ENCODE measurements around the gene HERC3. TPM values are rescaled to one million over a fixed set of nuclear protein-coding genes. Genes with fewer than 3 reads are reported as not detected.

Gene HERC3
- total and polyA plus RNA-seq, 2 of the 13 experiments (the other 11 are each of a cell fraction or from before 2014, with no cell fraction given), result 3.8 to 6.2 TPM

DNA sequence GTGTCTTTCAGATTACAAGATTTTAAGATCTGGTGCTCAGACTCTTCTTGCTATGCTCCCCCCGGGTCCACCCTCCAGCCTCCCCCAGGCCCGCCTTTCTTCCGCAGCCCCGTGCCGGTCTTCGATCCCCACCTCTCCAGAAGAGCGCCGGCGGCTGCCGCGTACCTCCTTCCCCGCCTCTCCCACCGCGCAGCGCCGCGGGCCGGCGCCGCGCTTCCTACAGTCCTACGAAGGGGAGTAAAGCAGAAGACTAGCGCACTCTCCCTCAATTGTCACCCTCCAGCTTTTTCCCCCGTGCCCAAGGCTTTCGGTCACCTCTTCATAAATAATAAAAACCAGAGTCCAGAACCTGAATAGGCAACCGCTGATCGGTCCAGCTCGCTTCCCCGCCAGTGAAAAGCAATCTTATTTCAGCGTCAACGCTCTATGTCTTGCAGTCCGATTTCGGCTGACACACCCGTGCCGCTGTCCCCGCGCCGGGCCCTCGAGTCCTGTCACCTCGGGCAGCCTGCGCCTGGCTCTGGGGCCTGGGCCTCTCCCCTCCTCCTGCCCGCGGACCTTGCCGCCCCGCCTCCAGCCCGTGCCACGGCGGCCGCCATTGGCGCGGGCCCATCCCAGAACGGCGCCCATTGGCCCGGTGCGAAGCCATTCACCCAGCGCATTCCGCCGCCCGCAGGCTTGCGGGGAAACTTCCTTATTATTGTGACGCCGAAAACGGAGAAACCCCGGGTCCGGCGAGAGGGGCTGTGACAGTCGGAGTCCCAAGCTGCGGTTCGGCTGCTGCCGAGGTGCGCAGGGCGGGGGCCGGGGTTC lies at the start of gene HERC3 (continued):
- TF ChIP-seq, protein P1, sequence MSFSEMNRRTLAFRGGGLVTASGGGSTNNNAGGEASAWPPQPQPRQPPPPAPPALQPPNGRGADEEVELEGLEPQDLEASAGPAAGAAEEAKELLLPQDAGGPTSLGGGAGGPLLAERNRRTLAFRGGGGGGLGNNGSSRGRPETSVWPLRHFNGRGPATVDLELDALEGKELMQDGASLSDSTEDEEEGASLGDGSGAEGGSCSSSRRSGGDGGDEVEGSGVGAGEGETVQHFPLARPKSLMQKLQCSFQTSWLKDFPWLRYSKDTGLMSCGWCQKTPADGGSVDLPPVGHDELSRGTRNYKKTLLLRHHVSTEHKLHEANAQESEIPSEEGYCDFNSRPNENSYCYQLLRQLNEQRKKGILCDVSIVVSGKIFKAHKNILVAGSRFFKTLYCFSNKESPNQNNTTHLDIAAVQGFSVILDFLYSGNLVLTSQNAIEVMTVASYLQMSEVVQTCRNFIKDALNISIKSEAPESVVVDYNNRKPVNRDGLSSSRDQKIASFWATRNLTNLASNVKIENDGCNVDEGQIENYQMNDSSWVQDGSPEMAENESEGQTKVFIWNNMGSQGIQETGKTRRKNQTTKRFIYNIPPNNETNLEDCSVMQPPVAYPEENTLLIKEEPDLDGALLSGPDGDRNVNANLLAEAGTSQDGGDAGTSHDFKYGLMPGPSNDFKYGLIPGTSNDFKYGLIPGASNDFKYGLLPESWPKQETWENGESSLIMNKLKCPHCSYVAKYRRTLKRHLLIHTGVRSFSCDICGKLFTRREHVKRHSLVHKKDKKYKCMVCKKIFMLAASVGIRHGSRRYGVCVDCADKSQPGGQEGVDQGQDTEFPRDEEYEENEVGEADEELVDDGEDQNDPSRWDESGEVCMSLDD (CRISPR knock-in tag; IDR thresholded peaks at IDR 0.05; ENCODE audit: borderline replicate concordance), result peak; percentile 25; the same call in 1 of the 2 replicates
- TF ChIP-seq HOXA9 (CRISPR knock-in tag; IDR thresholded peaks at IDR 0.05; ENCODE audit: borderline replicate concordance), result no peak
- TF ChIP-seq ZNF552 (CRISPR knock-in tag; IDR thresholded peaks at IDR 0.05; ENCODE audit: borderline replicate concordance), result no peak
- TF ChIP-seq, protein P2, sequence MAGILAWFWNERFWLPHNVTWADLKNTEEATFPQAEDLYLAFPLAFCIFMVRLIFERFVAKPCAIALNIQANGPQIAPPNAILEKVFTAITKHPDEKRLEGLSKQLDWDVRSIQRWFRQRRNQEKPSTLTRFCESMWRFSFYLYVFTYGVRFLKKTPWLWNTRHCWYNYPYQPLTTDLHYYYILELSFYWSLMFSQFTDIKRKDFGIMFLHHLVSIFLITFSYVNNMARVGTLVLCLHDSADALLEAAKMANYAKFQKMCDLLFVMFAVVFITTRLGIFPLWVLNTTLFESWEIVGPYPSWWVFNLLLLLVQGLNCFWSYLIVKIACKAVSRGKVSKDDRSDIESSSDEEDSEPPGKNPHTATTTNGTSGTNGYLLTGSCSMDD (CRISPR knock-in tag; IDR thresholded peaks at IDR 0.05), result no peak
- no peak for TF ChIP-seq ZNF619 (CRISPR knock-in tag; IDR thresholded peaks at IDR 0.05)
- TF ChIP-seq ZSCAN21 (CRISPR knock-in tag; IDR thresholded peaks at IDR 0.05; ENCODE audit: borderline replicate concordance), result no peak; the same call in 1 of the 2 replicates
- 0 out of 2 replicates have a peak, but pooled peaks have one; percentile 44 for TF ChIP-seq ZNF713 (CRISPR knock-in tag; IDR thresholded peaks at IDR 0.05)
- TF ChIP-seq, protein P3, sequence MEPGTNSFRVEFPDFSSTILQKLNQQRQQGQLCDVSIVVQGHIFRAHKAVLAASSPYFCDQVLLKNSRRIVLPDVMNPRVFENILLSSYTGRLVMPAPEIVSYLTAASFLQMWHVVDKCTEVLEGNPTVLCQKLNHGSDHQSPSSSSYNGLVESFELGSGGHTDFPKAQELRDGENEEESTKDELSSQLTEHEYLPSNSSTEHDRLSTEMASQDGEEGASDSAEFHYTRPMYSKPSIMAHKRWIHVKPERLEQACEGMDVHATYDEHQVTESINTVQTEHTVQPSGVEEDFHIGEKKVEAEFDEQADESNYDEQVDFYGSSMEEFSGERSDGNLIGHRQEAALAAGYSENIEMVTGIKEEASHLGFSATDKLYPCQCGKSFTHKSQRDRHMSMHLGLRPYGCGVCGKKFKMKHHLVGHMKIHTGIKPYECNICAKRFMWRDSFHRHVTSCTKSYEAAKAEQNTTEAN (CRISPR knock-in tag; conservative IDR thresholded peaks at IDR 0.05), result no peak
- TF ChIP-seq, protein P4, sequence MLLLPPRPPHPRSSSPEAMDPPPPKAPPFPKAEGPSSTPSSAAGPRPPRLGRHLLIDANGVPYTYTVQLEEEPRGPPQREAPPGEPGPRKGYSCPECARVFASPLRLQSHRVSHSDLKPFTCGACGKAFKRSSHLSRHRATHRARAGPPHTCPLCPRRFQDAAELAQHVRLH (CRISPR knock-in tag; IDR thresholded peaks at IDR 0.05; ENCODE audit: borderline replicate concordance, low read depth), result peak; percentile 64; the same call in 1 of the 2 replicates
- TF ChIP-seq, protein P5, sequence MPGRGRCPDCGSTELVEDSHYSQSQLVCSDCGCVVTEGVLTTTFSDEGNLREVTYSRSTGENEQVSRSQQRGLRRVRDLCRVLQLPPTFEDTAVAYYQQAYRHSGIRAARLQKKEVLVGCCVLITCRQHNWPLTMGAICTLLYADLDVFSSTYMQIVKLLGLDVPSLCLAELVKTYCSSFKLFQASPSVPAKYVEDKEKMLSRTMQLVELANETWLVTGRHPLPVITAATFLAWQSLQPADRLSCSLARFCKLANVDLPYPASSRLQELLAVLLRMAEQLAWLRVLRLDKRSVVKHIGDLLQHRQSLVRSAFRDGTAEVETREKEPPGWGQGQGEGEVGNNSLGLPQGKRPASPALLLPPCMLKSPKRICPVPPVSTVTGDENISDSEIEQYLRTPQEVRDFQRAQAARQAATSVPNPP (CRISPR knock-in tag; IDR thresholded peaks at IDR 0.05), result no peak
- no peak for TF ChIP-seq HOXA7 (CRISPR knock-in tag; IDR thresholded peaks at IDR 0.05)
- no peak for TF ChIP-seq NCOA1 (CRISPR knock-in tag; IDR thresholded peaks at IDR 0.05)
- TF ChIP-seq KMT2B (CRISPR knock-in tag; IDR thresholded peaks at IDR 0.05), result peak; percentile 84
- TF ChIP-seq MZF1 (CRISPR knock-in tag; IDR thresholded peaks at IDR 0.05; ENCODE audit: borderline replicate concordance), result no peak
- TF ChIP-seq ZFX (CRISPR knock-in tag; IDR thresholded peaks at IDR 0.05; ENCODE audit: low read depth), result peak; percentile 94
- TF ChIP-seq, protein P6, sequence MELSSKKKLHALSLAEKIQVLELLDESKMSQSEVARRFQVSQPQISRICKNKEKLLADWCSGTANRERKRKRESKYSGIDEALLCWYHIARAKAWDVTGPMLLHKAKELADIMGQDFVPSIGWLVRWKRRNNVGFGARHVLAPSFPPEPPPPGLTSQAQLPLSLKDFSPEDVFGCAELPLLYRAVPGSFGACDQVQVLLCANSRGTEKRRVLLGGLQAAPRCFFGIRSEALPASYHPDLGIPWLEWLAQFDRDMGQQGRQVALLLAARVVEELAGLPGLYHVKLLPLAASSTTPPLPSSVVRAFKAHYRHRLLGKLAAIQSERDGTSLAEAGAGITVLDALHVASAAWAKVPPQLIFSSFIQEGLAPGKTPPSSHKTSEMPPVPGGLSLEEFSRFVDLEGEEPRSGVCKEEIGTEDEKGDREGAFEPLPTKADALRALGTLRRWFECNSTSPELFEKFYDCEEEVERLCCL (CRISPR knock-in tag; IDR thresholded peaks at IDR 0.05; ENCODE audit: borderline replicate concordance), result no peak
- TF ChIP-seq ZNF543 (CRISPR knock-in tag; IDR thresholded peaks at IDR 0.05), result no peak
- TF ChIP-seq ZNF768 (CRISPR knock-in tag; IDR thresholded peaks at IDR 0.05), result no peak
